ENCODE data around the gene NUDT22. TPM values are rescaled to one million over a fixed set of nuclear protein-coding genes. Genes with fewer than 3 reads are reported as not detected.
"Not testable (repeated sequence)": the region's sequence is repeated elsewhere in the genome, so short reads cannot be mapped to it uniquely, and the experiment has no call there.

Gene NUDT22
- total RNA-seq, 2 experiments from 2014 or later, result 102 to 103 TPM

- Mint-ChIP-seq H3K27ac (peak overlapping the region; percentile 81), H3K4me3 (peak overlapping the region; percentile 96), H3K27me3 (no peaks in the 10 kb centered on the region), H3K4me1 (peaks cover 27% of the 10 kb centered on the region), H3K36me3 (peaks cover 12% of the 10 kb centered on the region), H3K9me3 (no peaks in the 10 kb centered on the region)
- ATAC-seq (ENCODE audit: low read depth), result no peak
- no peak for DNase-seq
- POLR2A ChIA-PET, result interaction anchor here (0.6 to 7.1 kb wide), 8 partner anchors 11 to 61 kb away, joined by 3 to 106 read pairs (median 11); partner anchors contain the start of genes ESRRA, FERMT3, NUDT22 and TRPT1
These were observed 17.3 kb downstream of the NUDT22 start for GRCh38 chr11:64243236-64243854.

- ATAC-seq (ENCODE audit: low read depth) (no peak), DNase-seq (no peak)
- H3K9me3 Mint-ChIP-seq, result no peaks in the 10 kb centered on the region
- no peaks in the 10 kb centered on the region for H3K27me3 Mint-ChIP-seq
- POLR2A ChIA-PET, result interaction anchor here (0.6 to 7.1 kb wide), 8 partner anchors 11 to 60 kb away, joined by 3 to 106 read pairs (median 14); partner anchors contain the start of genes BAD, ESRRA, FERMT3 and GPR137
- peak overlapping the region; percentile 34 for H3K27ac Mint-ChIP-seq
- H3K36me3 Mint-ChIP-seq, result peaks cover 8% of the 10 kb centered on the region
- H3K4me3 Mint-ChIP-seq, result peak overlapping the region; percentile 5
- peaks cover 27% of the 10 kb centered on the region for H3K4me1 Mint-ChIP-seq
These were observed 18.0 kb downstream of the NUDT22 start for GRCh38 chr11:64244107-64244506.

GRCh38 chr11:64244966-64245365, 18.9 kb downstream of the NUDT22 start:
- Mint-ChIP-seq H3K4me1 (peaks cover 22% of the 10 kb centered on the region), H3K27ac (peak overlapping the region; percentile 90), H3K9me3 (no peaks in the 10 kb centered on the region), H3K36me3 (peaks cover 7% of the 10 kb centered on the region), H3K4me3 (peak overlapping the region; percentile 93), H3K27me3 (peaks cover under 1% of the 10 kb centered on the region)
- ATAC-seq (ENCODE audit: low read depth) (no peak), DNase-seq (no peak)
- POLR2A ChIA-PET, result interaction anchor here (0.6 to 7.1 kb wide), 15 partner anchors 10 to 1404 kb away, joined by 3 to 106 read pairs (median 11); partner anchors contain the start of genes BAD, CCDC88B, DNAJC4 and ESRRA

- H3K27me3 Mint-ChIP-seq, result peaks cover 2% of the 10 kb centered on the region
- ATAC-seq (ENCODE audit: low read depth), result no peak
- H3K27ac Mint-ChIP-seq, result peak overlapping the region; percentile 90
- DNase-seq, result no peak
- peak overlapping the region; percentile 93 for H3K4me3 Mint-ChIP-seq
- peaks cover 5% of the 10 kb centered on the region for H3K36me3 Mint-ChIP-seq
- POLR2A ChIA-PET, result interaction anchor here (0.7 to 7.1 kb wide), 14 partner anchors 9 to 1404 kb away, joined by 3 to 106 read pairs (median 11); partner anchors contain the start of genes BAD, CCDC88B, DNAJC4 and ESRRA
- peaks cover 18% of the 10 kb centered on the region for H3K4me1 Mint-ChIP-seq
- H3K9me3 Mint-ChIP-seq, result no peaks in the 10 kb centered on the region
These were observed 19.3 kb downstream of the NUDT22 start for GRCh38 chr11:64245401-64245796.

GRCh38 chr11:64245797-64246620, 19.9 kb downstream of the NUDT22 start:
- H3K4me1 Mint-ChIP-seq, result peaks cover 21% of the 10 kb centered on the region
- POLR2A ChIA-PET, result interaction anchor here (0.8 to 7.1 kb wide), 16 partner anchors 11 to 1405 kb away, joined by 3 to 106 read pairs (median 9); partner anchors contain the start of genes BAD, CCDC88B, DNAJC4 and ESRRA
- no peak for ATAC-seq (ENCODE audit: low read depth)
- H3K36me3 Mint-ChIP-seq, result peaks cover 5% of the 10 kb centered on the region
- peaks cover 2% of the 10 kb centered on the region for H3K27me3 Mint-ChIP-seq
- DNase-seq, result peak; percentile 66
- no peaks in the 10 kb centered on the region for H3K9me3 Mint-ChIP-seq
- peak overlapping the region; percentile 90 for H3K27ac Mint-ChIP-seq
- peak overlapping the region; percentile 93 for H3K4me3 Mint-ChIP-seq

- peaks cover 20% of the 10 kb centered on the region for H3K4me1 Mint-ChIP-seq
- H3K36me3 Mint-ChIP-seq, H3K27me3 Mint-ChIP-seq, H3K9me3 Mint-ChIP-seq, DNase-seq: not testable (repeated sequence)
- peak; percentile 19 for ATAC-seq (ENCODE audit: low read depth)
- peak overlapping the region; percentile 84 for H3K4me3 Mint-ChIP-seq
- POLR2A ChIA-PET, result interaction anchor here (1.0 to 7.1 kb wide), 11 partner anchors 14 to 93 kb away, joined by 3 to 106 read pairs (median 14); partner anchors contain the start of genes BAD, CCDC88B, DNAJC4 and ESRRA
- H3K27ac Mint-ChIP-seq, result peak overlapping the region; percentile 67
These were observed 20.5 kb downstream of the NUDT22 start for GRCh38 chr11:64246621-64246870.

GRCh38 chr11:64246871-64247728, 21.0 kb downstream of the NUDT22 start, which contains the start of gene PPP1R14B:
PPP1R14B (minus strand) TSS chr11:64246943; CDS start chr11:64246673, 270 bp downstream.
- Mint-ChIP-seq H3K4me1 (peaks cover 23% of the 10 kb centered on the region), H3K27me3 (peaks cover 2% of the 10 kb centered on the region), H3K4me3 (peak within 1 kb of the TSS; percentile 93), H3K36me3 (peaks cover 6% of the 10 kb centered on the region), H3K9me3 (no peaks in the 10 kb centered on the region), H3K27ac (peak within 1 kb of the TSS; percentile 90)
- ATAC-seq (ENCODE audit: low read depth), result peak; percentile 51
- peak; percentile 88 for DNase-seq
- POLR2A ChIA-PET, result interaction anchor here (1.0 to 7.1 kb wide), 11 partner anchors 13 to 74 kb away, joined by 3 to 106 read pairs (median 14); partner anchors contain the start of genes BAD, DNAJC4, ESRRA and FERMT3

GRCh38 chr11:64247729-64248531, 21.9 kb downstream of the NUDT22 start:
- H3K27ac Mint-ChIP-seq, result peak overlapping the region; percentile 48
- no peak for ATAC-seq (ENCODE audit: low read depth)
- peak overlapping the region; percentile 50 for H3K4me3 Mint-ChIP-seq
- POLR2A ChIA-PET, result interaction anchor here (0.7 to 7.1 kb wide), 8 partner anchors 21 to 75 kb away, joined by 3 to 106 read pairs (median 9); partner anchors contain the start of genes ESRRA, FERMT3, STIP1 and TRMT112
- peaks cover 6% of the 10 kb centered on the region for H3K36me3 Mint-ChIP-seq
- no peaks in the 10 kb centered on the region for H3K9me3 Mint-ChIP-seq
- H3K4me1 Mint-ChIP-seq, result peaks cover 20% of the 10 kb centered on the region
- DNase-seq, result no peak
- H3K27me3 Mint-ChIP-seq, result peaks cover 2% of the 10 kb centered on the region

GRCh38 chr11:64248578-64248977, 22.5 kb downstream of the NUDT22 start:
- peaks cover 2% of the 10 kb centered on the region for H3K36me3 Mint-ChIP-seq

GRCh38 chr11:64249038-64249437, 23.0 kb downstream of the NUDT22 start:
- Mint-ChIP-seq H3K4me3 (no peak overlapping the region), H3K27me3 (peaks cover 2% of the 10 kb centered on the region)

More at GRCh38 chr11:64248578-64248977, 22.5 kb downstream of the NUDT22 start:
- ATAC-seq (ENCODE audit: low read depth) (no peak), DNase-seq (no peak)
- peaks cover 2% of the 10 kb centered on the region for H3K27me3 Mint-ChIP-seq
- H3K27ac Mint-ChIP-seq, result no peak overlapping the region
- peaks cover 18% of the 10 kb centered on the region for H3K4me1 Mint-ChIP-seq
- H3K4me3 Mint-ChIP-seq, result no peak overlapping the region
- H3K9me3 Mint-ChIP-seq, result no peaks in the 10 kb centered on the region
- POLR2A ChIA-PET, result interaction anchor here (0.7 to 1.2 kb wide), 3 partner anchors 22 to 69 kb away, joined by 3 to 4 read pairs (median 4); partner anchors contain the start of gene TRMT112

GRCh38 chr11:64249563-64250414, 23.7 kb downstream of the NUDT22 start:
- H3K27me3 Mint-ChIP-seq, result peaks cover 2% of the 10 kb centered on the region
- ATAC-seq (ENCODE audit: low read depth) (no peak), DNase-seq (no peak)
- no peak overlapping the region for H3K4me3 Mint-ChIP-seq
- peaks cover 23% of the 10 kb centered on the region for H3K4me1 Mint-ChIP-seq
- POLR2A ChIA-PET, result interaction anchor here (1.3 to 3.6 kb wide), 6 partner anchors 9 to 1410 kb away, joined by 3 to 40 read pairs (median 12); partner anchors contain the start of genes ESRRA, FERMT3, FKBP2 and WDR74
- H3K9me3 Mint-ChIP-seq, result no peaks in the 10 kb centered on the region
- peaks cover 4% of the 10 kb centered on the region for H3K36me3 Mint-ChIP-seq
- no peak overlapping the region for H3K27ac Mint-ChIP-seq

More at GRCh38 chr11:64249038-64249437, 23.0 kb downstream of the NUDT22 start:
- H3K36me3 Mint-ChIP-seq, result peaks cover 4% of the 10 kb centered on the region
- peaks cover 23% of the 10 kb centered on the region for H3K4me1 Mint-ChIP-seq
- H3K9me3 Mint-ChIP-seq, result no peaks in the 10 kb centered on the region
- H3K27ac Mint-ChIP-seq, result no peak overlapping the region
- ATAC-seq (ENCODE audit: low read depth) (no peak), DNase-seq (no peak)
- POLR2A ChIA-PET, result interaction anchor here (0.7 to 1.2 kb wide), 3 partner anchors 22 to 68 kb away, joined by 3 to 4 read pairs (median 4); partner anchors contain the start of gene TRMT112

All from activated naive CD8-positive, alpha-beta T cell treated with anti-CD3 and anti-CD28 coated beads, Interleukin-2, amount 10 ng/mL, durations not matched to agents 7 days and 5 days (primary cell).